Kidney epithelial cell (primary cell): Measurements from ENCODE around the gene WNT10A. TPM values are rescaled to one million over a fixed set of nuclear protein-coding genes. Genes with fewer than 3 reads are reported as not detected.

Source experiments
- DNase-seq: peaks from one replicate; pipeline ENCODE4 v3.0.0-alpha.2; 2010; ENCODE audit warnings: low read depth
- H3K27me3 ChIP-seq: 2 replicates; pipeline ENCODE4 v1.6.0; 2011; ENCODE audit warnings: low read length; ENCODE audit not compliant: control insufficient read depth, insufficient read depth
- H3K36me3 ChIP-seq: 2 replicates; pipeline ENCODE4 v1.5.1; 2011; ENCODE audit warnings: low read length; ENCODE audit not compliant: control insufficient read depth, insufficient read depth
- H3K4me3 ChIP-seq: 2 replicates; pipeline ENCODE4 v1.5.1; 2011; ENCODE audit warnings: low read depth, mild to moderate bottlenecking, control low read depth, low read length
- CTCF ChIP-seq: IDR thresholded peaks from 2 replicates; pipeline ENCODE4 v1.5.1; 2011; ENCODE audit warnings: mild to moderate bottlenecking, moderate library complexity, low read length, control low read depth, inconsistent platforms; ENCODE audit not compliant: insufficient read depth, poor library complexity, severe bottlenecking
- total RNA-seq: library from RNA; depleted of rRNA; stranded (reverse); fragments of >200 nt; gene quantifications from 2 replicates; pipeline ENCODE4 v1.2.3, GENCODE V29; 2015

WNT10A gene
- total RNA-seq, 1 donor from 2014 or later: 7.1 TPM

- DNase-seq: no peak
- H3K36me3 ChIP-seq: no peaks in the 10 kb centered on the region
- TF ChIP-seq CTCF: no peak
- H3K4me3 ChIP-seq: no peak overlapping the region
- H3K27me3 ChIP-seq: peaks cover 51% of the 10 kb centered on the region
Observed at GRCh38 chr2:218877331-218877730, 3.3 kb upstream of the WNT10A start.

- Histone ChIP-seq H3K4me3 (no peak overlapping the region), H3K36me3 (no peaks in the 10 kb centered on the region), H3K27me3 (peaks cover 45% of the 10 kb centered on the region)
- TF ChIP-seq CTCF: no peak
- no peak for DNase-seq
Observed at GRCh38 chr2:218877891-218878290, 2.8 kb upstream of the WNT10A start.

GRCh38 chr2:218878486-218878885, 2.2 kb upstream of the WNT10A start:
- TF ChIP-seq CTCF: no peak
- no peak overlapping the region for H3K4me3 ChIP-seq
- peaks cover 42% of the 10 kb centered on the region for H3K27me3 ChIP-seq
- no peak for DNase-seq
- H3K36me3 ChIP-seq: no peaks in the 10 kb centered on the region

- Histone ChIP-seq H3K4me3 (no peak overlapping the region), H3K27me3 (peaks cover 39% of the 10 kb centered on the region), H3K36me3 (no peaks in the 10 kb centered on the region)
- TF ChIP-seq CTCF: no peak
- no peak for DNase-seq
Observed at GRCh38 chr2:218878926-218879761, 1.5 kb upstream of the WNT10A start.

GRCh38 chr2:218879776-218880101, 913 bp upstream of the WNT10A start:
- peaks cover 34% of the 10 kb centered on the region for H3K27me3 ChIP-seq
- no peak for DNase-seq
- no peak for TF ChIP-seq CTCF
- no peaks in the 10 kb centered on the region for H3K36me3 ChIP-seq
- peak overlapping the region; percentile 39 for H3K4me3 ChIP-seq

GRCh38 chr2:218880859-218881594, 375 bp downstream of the WNT10A start:
- TF ChIP-seq CTCF: no peak
- Histone ChIP-seq H3K4me3 (peak overlapping the region; percentile 39), H3K36me3 (no peaks in the 10 kb centered on the region), H3K27me3 (peaks cover 28% of the 10 kb centered on the region)
- DNase-seq: no peak
